Cardiac atrium fibroblast (primary cell): ENCODE measurements around the gene RHAG. TPM values are rescaled to one million over a fixed set of nuclear protein-coding genes. Genes with fewer than 3 reads are reported as not detected.

ENCODE experiments used
- total RNA-seq: library from RNA; depleted of rRNA; stranded (reverse); fragments of >200 nt; gene quantifications from 2 replicates; pipeline ENCODE4 v1.2.3, GENCODE V29; 2015

The RHAG gene
- not detected in 2 replicates for total RNA-seq

GRCh38 chr6:49636713-49637349 lies at the start of gene RHAG:
Gene RHAG, minus strand, starts transcription at chr6:49636839. Its CDS starts 27 bp downstream, at chr6:49636812.

Other genes with a start within 250 kb of the RHAG start
- gene MMUT, start 173.6 kb downstream of the RHAG start, total RNA-seq: 6.5 and 7.6 TPM in 2 replicates
- gene CENPQ, start 173.5 kb downstream of the RHAG start, total RNA-seq: 2.8 and 5.6 TPM in 2 replicates
- gene GLYATL3, start 136.9 kb downstream of the RHAG start, total RNA-seq: not detected in 2 replicates
- 4.5 TPM in 1 of 2 replicates, not detected in the other for gene C6orf141, start 86.2 kb downstream of the RHAG start, total RNA-seq
- gene CRISP2, start 76.7 kb upstream of the RHAG start, total RNA-seq: not detected in 2 replicates
- not detected in 2 replicates for gene CRISP3, start 107.5 kb upstream of the RHAG start, total RNA-seq
- not detected in 2 replicates for gene PGK2, start 150.4 kb upstream of the RHAG start, total RNA-seq
- gene CRISP1, start 229.7 kb upstream of the RHAG start, total RNA-seq: not detected in 2 replicates